Dermis blood vessel endothelial cell (primary cell): Measurements from ENCODE around the gene HOXA6. TPM values are rescaled to one million over a fixed set of nuclear protein-coding genes. Genes with fewer than 3 reads are reported as not detected.
A peak's percentile ranks its signal among the peaks of the same experiment; 100 is the strongest.

Source experiments
- DNase-seq: peaks from one replicate; pipeline ENCODE4 v3.0.0; 2010
- total RNA-seq: library from RNA; depleted of rRNA; stranded (reverse); fragments of >200 nt; gene quantifications from 2 replicates; pipeline ENCODE4 v1.2.3, GENCODE V29; 2014

The HOXA6 gene
- total RNA-seq, 1 donor from 2014 or later = 2.9 TPM

GRCh38 chr7:27137640-27138315 lies 9.8 kb downstream of the HOXA6 start:
- no peak for DNase-seq

- peak; percentile 59 for DNase-seq
Observed at GRCh38 chr7:27134392-27134791, 13.2 kb downstream of the HOXA6 start.

- DNase-seq = peak; percentile 37
Observed at GRCh38 chr7:27133409-27134231, 14.0 kb downstream of the HOXA6 start.

GRCh38 chr7:27132978-27133377 lies 14.6 kb downstream of the HOXA6 start:
- no peak for DNase-seq

GRCh38 chr7:27132214-27132613 lies 15.4 kb downstream of the HOXA6 start:
- no peak for DNase-seq

- no peak for DNase-seq
Observed at GRCh38 chr7:27131390-27131819, 16.2 kb downstream of the HOXA6 start.

GRCh38 chr7:27130540-27131389 lies 16.8 kb downstream of the HOXA6 start, which contains the start of gene HOXA4:
Gene HOXA4, minus strand, starts transcription at chr7:27130757. Its CDS starts 24 bp downstream, at chr7:27130733.
- DNase-seq = peak; percentile 96

GRCh38 chr7:27129729-27130539 lies 17.6 kb downstream of the HOXA6 start:
- peak; percentile 80 for DNase-seq

- no peak for DNase-seq
Observed at GRCh38 chr7:27128776-27129728, 18.5 kb downstream of the HOXA6 start.

- no peak for DNase-seq
Observed at GRCh38 chr7:27128034-27128433, 19.5 kb downstream of the HOXA6 start.

GRCh38 chr7:27126596-27127327 lies 20.8 kb downstream of the HOXA6 start:
- no peak for DNase-seq

GRCh38 chr7:27125986-27126394 lies 21.6 kb downstream of the HOXA6 start:
- DNase-seq = no peak

GRCh38 chr7:27124902-27125689 lies 22.5 kb downstream of the HOXA6 start:
- peak; percentile 43 for DNase-seq

- no peak for DNase-seq
Observed at GRCh38 chr7:27124096-27124901, 23.3 kb downstream of the HOXA6 start.

GRCh38 chr7:27123477-27124053 lies 24.0 kb downstream of the HOXA6 start:
- no peak for DNase-seq

GRCh38 chr7:27123007-27123476 lies 24.5 kb downstream of the HOXA6 start:
- no peak for DNase-seq

GRCh38 chr7:27122077-27122910 lies 25.3 kb downstream of the HOXA6 start:
- no peak for DNase-seq
